ENCODE measurements around the gene KHDRBS2. TPM values are rescaled to one million over a fixed set of nuclear protein-coding genes. Genes with fewer than 3 reads are reported as not detected.

KHDRBS2 gene
- total RNA-seq, 2 experiments from 2014 or later, result not detected

GRCh38 chr6:61977099-61977498 is 308.9 kb downstream of the KHDRBS2 start:
- Mint-ChIP-seq H3K9me3 (ENCODE audit: insufficient read depth) (peaks cover 10% of the 10 kb centered on the region), H3K4me1 (ENCODE audit: low read depth) (no peaks in the 10 kb centered on the region), H3K27me3 (ENCODE audit: low read depth) (no peaks in the 10 kb centered on the region), H3K27ac (no peak overlapping the region), H3K36me3 (ENCODE audit: low read depth) (no peaks in the 10 kb centered on the region), H3K4me3 (no peak overlapping the region)
- POLR2A ChIA-PET, result no interaction called here
- no peak for DNase-seq
- CTCF ChIA-PET, result no interaction called here
- no peak for ATAC-seq

DNA sequence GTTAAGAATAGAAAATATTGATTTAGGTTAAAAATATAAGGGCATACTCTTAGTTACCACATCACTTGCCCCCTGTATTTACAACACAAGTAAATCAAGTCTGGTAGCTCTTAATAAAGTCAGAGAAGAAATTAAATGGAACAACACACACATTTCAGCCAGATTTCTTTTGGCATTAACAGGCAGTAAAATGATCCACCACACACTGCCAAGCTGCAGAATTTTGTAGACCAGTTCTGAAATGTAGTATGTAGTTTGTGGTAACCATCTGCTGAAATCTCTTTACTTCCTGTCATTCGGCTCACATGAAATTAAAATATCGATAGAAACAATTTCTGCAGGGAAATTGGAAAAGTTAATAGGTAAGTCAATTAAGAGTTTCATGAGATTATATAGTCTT is 326.8 kb downstream of the KHDRBS2 start:
- Mint-ChIP-seq H3K9me3 (ENCODE audit: insufficient read depth) (peaks cover 31% of the 10 kb centered on the region), H3K36me3 (ENCODE audit: low read depth) (no peaks in the 10 kb centered on the region), H3K27ac (no peak overlapping the region), H3K27me3 (ENCODE audit: low read depth) (no peaks in the 10 kb centered on the region), H3K4me3 (no peak overlapping the region), H3K4me1 (ENCODE audit: low read depth) (no peaks in the 10 kb centered on the region)
- no peak for DNase-seq
- ATAC-seq, result no peak
- POLR2A ChIA-PET, result no interaction called here
- CTCF ChIA-PET, result no interaction called here

GRCh38 chr6:61953851-61954250 is 332.2 kb downstream of the KHDRBS2 start:
- Mint-ChIP-seq H3K4me3 (no peak overlapping the region), H3K36me3 (ENCODE audit: low read depth) (no peaks in the 10 kb centered on the region), H3K4me1 (ENCODE audit: low read depth) (no peaks in the 10 kb centered on the region), H3K27ac (no peak overlapping the region), H3K27me3 (ENCODE audit: low read depth) (no peaks in the 10 kb centered on the region), H3K9me3 (ENCODE audit: insufficient read depth) (peaks cover 27% of the 10 kb centered on the region)
- ATAC-seq, result no peak
- DNase-seq, result no peak
- POLR2A ChIA-PET, result no interaction called here
- CTCF ChIA-PET, result no interaction called here

DNA sequence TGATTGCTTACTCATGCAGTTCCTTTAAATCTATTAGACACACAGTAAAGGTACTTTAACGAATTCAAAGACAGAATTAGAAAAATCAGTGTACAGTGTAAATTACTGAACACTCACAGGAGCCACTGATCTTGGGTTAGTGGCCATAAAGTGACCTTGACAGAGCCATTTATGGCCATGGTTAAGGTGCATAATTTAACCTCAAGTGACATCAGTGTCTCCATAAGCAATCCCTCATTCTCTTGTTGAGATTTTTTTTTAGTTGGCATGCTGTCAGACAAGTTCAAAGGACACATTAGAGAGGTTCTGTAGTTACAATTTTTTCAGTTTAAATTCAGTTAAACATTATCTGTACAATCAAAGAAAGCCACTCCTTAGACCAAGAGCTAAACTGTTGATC is 334.4 kb downstream of the KHDRBS2 start:
- CTCF ChIA-PET, result no interaction called here
- no peak overlapping the region for H3K4me3 Mint-ChIP-seq
- no peaks in the 10 kb centered on the region for H3K27me3 Mint-ChIP-seq (ENCODE audit: low read depth)
- DNase-seq (no peak), ATAC-seq (no peak)
- peaks cover 14% of the 10 kb centered on the region for H3K9me3 Mint-ChIP-seq (ENCODE audit: insufficient read depth)
- no peak overlapping the region for H3K27ac Mint-ChIP-seq
- POLR2A ChIA-PET, result no interaction called here
- no peaks in the 10 kb centered on the region for H3K36me3 Mint-ChIP-seq (ENCODE audit: low read depth)
- H3K4me1 Mint-ChIP-seq (ENCODE audit: low read depth), result no peaks in the 10 kb centered on the region

GRCh38 chr6:61950811-61951210 is 335.2 kb downstream of the KHDRBS2 start:
- no peak overlapping the region for H3K4me3 Mint-ChIP-seq
- POLR2A ChIA-PET, result no interaction called here
- ATAC-seq (no peak), DNase-seq (no peak)
- H3K9me3 Mint-ChIP-seq (ENCODE audit: insufficient read depth), result peaks cover 16% of the 10 kb centered on the region
- H3K4me1 Mint-ChIP-seq (ENCODE audit: low read depth), result no peaks in the 10 kb centered on the region
- H3K27ac Mint-ChIP-seq, result no peak overlapping the region
- H3K36me3 Mint-ChIP-seq (ENCODE audit: low read depth), result no peaks in the 10 kb centered on the region
- CTCF ChIA-PET, result no interaction called here
- no peaks in the 10 kb centered on the region for H3K27me3 Mint-ChIP-seq (ENCODE audit: low read depth)

DNA sequence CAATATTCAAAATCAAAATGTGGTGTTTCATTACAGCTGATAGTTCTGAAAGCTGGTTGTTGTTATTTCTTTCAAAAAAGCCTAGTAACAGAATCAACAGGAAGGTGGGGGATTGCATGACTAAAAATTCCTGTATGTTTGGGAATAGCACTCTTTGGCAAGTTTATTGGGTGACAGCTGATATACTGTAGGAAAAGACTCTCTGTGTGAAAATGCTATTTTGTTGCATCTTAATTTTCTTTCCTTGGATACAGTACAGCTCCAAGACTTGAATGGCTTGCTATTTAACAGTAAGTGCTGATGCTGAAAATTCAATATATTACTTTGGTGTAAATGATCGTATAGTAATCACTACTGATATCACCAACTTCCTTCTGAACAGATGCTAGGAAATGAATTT is 336.1 kb downstream of the KHDRBS2 start:
- Mint-ChIP-seq H3K4me3 (no peak overlapping the region), H3K9me3 (ENCODE audit: insufficient read depth) (peaks cover 16% of the 10 kb centered on the region), H3K27me3 (ENCODE audit: low read depth) (no peaks in the 10 kb centered on the region), H3K27ac (no peak overlapping the region), H3K4me1 (ENCODE audit: low read depth) (no peaks in the 10 kb centered on the region), H3K36me3 (ENCODE audit: low read depth) (no peaks in the 10 kb centered on the region)
- no peak for ATAC-seq
- CTCF ChIA-PET, result no interaction called here
- no peak for DNase-seq
- POLR2A ChIA-PET, result no interaction called here

GRCh38 chr6:61949161-61949560 is 336.9 kb downstream of the KHDRBS2 start:
- DNase-seq (no peak), ATAC-seq (no peak)
- no peak overlapping the region for H3K4me3 Mint-ChIP-seq
- H3K4me1 Mint-ChIP-seq (ENCODE audit: low read depth), result no peaks in the 10 kb centered on the region
- POLR2A ChIA-PET, result no interaction called here
- peaks cover 16% of the 10 kb centered on the region for H3K9me3 Mint-ChIP-seq (ENCODE audit: insufficient read depth)
- CTCF ChIA-PET, result no interaction called here
- no peak overlapping the region for H3K27ac Mint-ChIP-seq
- H3K27me3 Mint-ChIP-seq (ENCODE audit: low read depth), result no peaks in the 10 kb centered on the region
- no peaks in the 10 kb centered on the region for H3K36me3 Mint-ChIP-seq (ENCODE audit: low read depth)

GRCh38 chr6:61947311-61947947 is 338.6 kb downstream of the KHDRBS2 start:
- H3K4me1 Mint-ChIP-seq (ENCODE audit: low read depth), result no peaks in the 10 kb centered on the region
- no peaks in the 10 kb centered on the region for H3K36me3 Mint-ChIP-seq (ENCODE audit: low read depth)
- CTCF ChIA-PET, result interaction anchor here (1.0 kb wide), 1 partner anchor 24 kb away, joined by 3 read pairs; no protein-coding TSS in a partner anchor
- no peak overlapping the region for H3K27ac Mint-ChIP-seq
- H3K4me3 Mint-ChIP-seq, result no peak overlapping the region
- H3K27me3 Mint-ChIP-seq (ENCODE audit: low read depth), result no peaks in the 10 kb centered on the region
- POLR2A ChIA-PET, result no interaction called here
- ATAC-seq, result no peak
- DNase-seq, result no peak
- H3K9me3 Mint-ChIP-seq (ENCODE audit: insufficient read depth), result peaks cover 11% of the 10 kb centered on the region

- peaks cover 19% of the 10 kb centered on the region for H3K9me3 Mint-ChIP-seq (ENCODE audit: insufficient read depth)
- POLR2A ChIA-PET, result no interaction called here
- H3K27ac Mint-ChIP-seq, result no peak overlapping the region
Observed at GRCh38 chr6:61940919-61941318, 345.1 kb downstream of the KHDRBS2 start.

GRCh38 chr6:61935242-61935846 is 350.7 kb downstream of the KHDRBS2 start:
- Mint-ChIP-seq H3K27ac (no peak overlapping the region), H3K36me3 (ENCODE audit: low read depth) (no peaks in the 10 kb centered on the region), H3K9me3 (ENCODE audit: insufficient read depth) (peaks cover 19% of the 10 kb centered on the region), H3K27me3 (ENCODE audit: low read depth) (no peaks in the 10 kb centered on the region), H3K4me3 (no peak overlapping the region), H3K4me1 (ENCODE audit: low read depth) (no peaks in the 10 kb centered on the region)
- POLR2A ChIA-PET, result no interaction called here
- ATAC-seq (no peak), DNase-seq (no peak)
- CTCF ChIA-PET, result no interaction called here

More at GRCh38 chr6:61940919-61941318, 345.1 kb downstream of the KHDRBS2 start:
- Mint-ChIP-seq H3K27me3 (ENCODE audit: low read depth) (no peaks in the 10 kb centered on the region), H3K4me1 (ENCODE audit: low read depth) (no peaks in the 10 kb centered on the region), H3K36me3 (ENCODE audit: low read depth) (no peaks in the 10 kb centered on the region), H3K4me3 (no peak overlapping the region)
- CTCF ChIA-PET, result no interaction called here
- DNase-seq (no peak), ATAC-seq (no peak)

- no peaks in the 10 kb centered on the region for H3K27me3 Mint-ChIP-seq (ENCODE audit: low read depth)
- POLR2A ChIA-PET, result no interaction called here
- ATAC-seq (no peak), DNase-seq (no peak)
- H3K9me3 Mint-ChIP-seq (ENCODE audit: insufficient read depth), result peaks cover 7% of the 10 kb centered on the region
- no peak overlapping the region for H3K4me3 Mint-ChIP-seq
- CTCF ChIA-PET, result no interaction called here
- H3K27ac Mint-ChIP-seq, result no peak overlapping the region
- H3K4me1 Mint-ChIP-seq (ENCODE audit: low read depth), result no peaks in the 10 kb centered on the region
- H3K36me3 Mint-ChIP-seq (ENCODE audit: low read depth), result no peaks in the 10 kb centered on the region
Observed at GRCh38 chr6:61909486-61909885, 376.5 kb downstream of the KHDRBS2 start.

- Mint-ChIP-seq H3K4me3 (no peak overlapping the region), H3K4me1 (ENCODE audit: low read depth) (no peaks in the 10 kb centered on the region), H3K27ac (no peak overlapping the region), H3K27me3 (ENCODE audit: low read depth) (no peaks in the 10 kb centered on the region), H3K36me3 (ENCODE audit: low read depth) (no peaks in the 10 kb centered on the region), H3K9me3 (ENCODE audit: insufficient read depth) (peaks cover 10% of the 10 kb centered on the region)
- ATAC-seq, result no peak
- no peak for DNase-seq
- ChIA-PET POLR2A (no interaction called here), CTCF (no interaction called here)
Observed at GRCh38 chr6:61901748-61902147, 384.3 kb downstream of the KHDRBS2 start.

DNA sequence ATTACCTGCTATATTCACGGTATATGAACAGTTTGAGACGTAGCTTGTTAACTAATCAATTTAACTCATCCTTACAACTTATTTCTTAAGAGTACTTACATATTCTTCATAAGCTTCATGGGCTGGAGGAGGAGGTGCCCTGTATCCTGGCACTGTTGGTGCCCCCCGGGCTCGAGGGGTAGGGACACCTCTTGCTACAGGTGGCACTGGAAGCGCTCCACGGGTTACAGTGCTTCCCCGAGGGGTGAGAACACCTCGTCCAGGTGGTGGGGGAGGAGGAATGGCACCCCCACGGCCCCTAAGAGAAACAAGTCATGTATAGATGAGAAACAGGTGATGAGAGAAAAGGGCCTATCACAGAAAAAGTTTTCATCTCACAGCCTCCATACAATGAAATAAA is 391.5 kb downstream of the KHDRBS2 start:
- Mint-ChIP-seq H3K4me3 (no peak overlapping the region), H3K36me3 (ENCODE audit: low read depth) (no peaks in the 10 kb centered on the region), H3K9me3 (ENCODE audit: insufficient read depth) (peaks cover 12% of the 10 kb centered on the region), H3K4me1 (ENCODE audit: low read depth) (no peaks in the 10 kb centered on the region), H3K27me3 (ENCODE audit: low read depth) (no peaks in the 10 kb centered on the region), H3K27ac (no peak overlapping the region)
- DNase-seq (no peak), ATAC-seq (no peak)
- CTCF ChIA-PET, result no interaction called here
- POLR2A ChIA-PET, result no interaction called here
